Measurements from ENCODE around the gene FAM120C.

The FAM120C gene

DNA sequence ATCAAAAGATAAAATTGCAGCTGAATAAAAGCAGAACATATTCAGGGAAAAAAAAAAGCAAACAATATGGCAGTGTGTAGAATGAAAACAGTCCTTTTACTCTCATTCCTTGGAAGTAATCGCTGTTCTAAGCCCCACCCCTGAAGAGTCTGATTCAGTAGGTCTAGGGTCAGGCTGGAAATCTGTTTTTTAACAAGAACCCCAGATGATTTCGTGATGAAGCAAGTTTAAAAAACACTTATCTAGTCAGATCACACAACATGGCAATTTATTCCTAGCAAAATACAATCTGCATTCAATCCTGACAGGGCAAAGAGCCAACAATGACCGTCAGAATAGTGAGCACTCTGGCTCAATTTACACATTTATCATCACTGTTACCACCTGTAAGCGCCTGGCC, 16.1 kb downstream of the FAM120C start:
- FAIRE-seq = no peak

DNA sequence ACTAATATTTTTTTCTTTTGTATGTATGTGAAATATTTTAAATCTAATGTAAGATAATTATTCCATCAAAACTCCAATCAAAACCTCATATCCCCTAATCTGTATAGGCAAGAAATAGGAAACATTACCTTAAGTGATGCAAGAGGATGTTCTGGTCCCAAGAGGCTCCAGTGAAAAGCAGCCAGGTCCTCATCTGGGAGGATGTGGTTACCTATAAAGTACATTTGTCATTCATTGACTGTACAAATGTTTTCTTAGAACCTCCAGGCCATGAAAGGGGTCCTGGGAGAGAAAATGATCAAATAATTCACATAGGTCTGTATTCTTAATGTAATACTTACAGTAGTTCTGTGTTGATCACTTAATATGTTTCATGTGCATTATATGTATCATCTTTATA, 25.5 kb downstream of the FAM120C start:
- FAIRE-seq = no peak

DNA sequence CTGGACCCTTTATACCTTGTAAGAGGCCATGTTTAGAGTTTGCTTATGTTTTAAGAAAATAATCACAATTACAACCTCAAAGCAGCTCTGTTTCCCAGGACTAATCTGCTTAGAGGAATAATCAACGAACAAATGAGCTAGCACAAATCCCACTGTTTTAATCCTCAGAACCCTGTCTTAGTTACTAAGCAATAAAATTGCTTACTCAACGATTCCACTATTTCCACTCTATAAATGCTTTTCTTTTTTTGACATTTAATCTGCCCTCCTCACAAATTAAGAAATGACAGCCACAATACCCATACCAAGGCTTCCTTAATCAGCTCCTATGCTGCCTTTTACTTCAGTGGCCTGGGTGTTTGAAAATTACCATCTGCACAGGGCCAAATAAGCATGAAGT, 48.8 kb downstream of the FAM120C start:
- FAIRE-seq = no peak

- FAIRE-seq = no peak
These were observed 66.7 kb downstream of the FAM120C start for GRCh38 chrX:54116391-54116790.

DNA sequence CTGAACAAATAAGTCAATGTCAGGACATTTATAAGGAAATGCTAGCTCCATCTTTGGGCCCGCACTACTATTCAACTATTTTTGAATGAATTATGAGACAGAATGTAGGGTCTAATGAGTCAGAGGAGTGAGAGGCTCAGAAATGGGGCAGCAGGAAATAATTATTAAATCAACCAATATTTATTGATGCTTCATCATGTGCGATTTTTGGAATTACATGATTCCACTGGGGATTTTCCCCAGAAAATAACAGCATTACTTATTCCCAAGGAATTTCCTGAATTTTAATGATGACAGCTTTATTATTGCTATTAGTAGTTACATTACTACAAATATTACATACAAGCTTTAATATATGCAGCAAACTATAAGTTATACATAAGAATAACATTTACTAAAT, 89.5 kb downstream of the FAM120C start:
- FAIRE-seq = peak; percentile 63

DNA sequence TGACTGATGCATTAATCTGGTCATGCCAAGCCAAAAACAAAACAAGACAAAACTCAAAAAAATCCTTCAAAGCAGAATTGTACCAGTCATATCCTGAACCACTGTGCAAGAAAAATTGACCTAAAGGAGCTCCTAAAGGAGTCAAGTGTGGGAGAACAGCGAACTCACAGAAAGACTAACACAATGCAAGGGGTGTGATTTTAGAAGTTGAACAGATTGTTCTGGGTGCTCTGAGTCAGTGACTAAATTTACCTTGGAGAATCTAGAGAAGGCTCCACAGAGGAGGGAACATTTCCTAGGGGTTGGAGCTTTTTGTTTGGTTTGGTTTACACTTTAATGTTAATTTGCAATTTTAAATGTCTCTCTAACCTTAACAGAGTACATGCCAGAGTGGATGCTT, 89.9 kb downstream of the FAM120C start:
- FAIRE-seq = no peak

- FAIRE-seq = no peak
These were observed 92.2 kb downstream of the FAM120C start for GRCh38 chrX:54090880-54091279.

DNA sequence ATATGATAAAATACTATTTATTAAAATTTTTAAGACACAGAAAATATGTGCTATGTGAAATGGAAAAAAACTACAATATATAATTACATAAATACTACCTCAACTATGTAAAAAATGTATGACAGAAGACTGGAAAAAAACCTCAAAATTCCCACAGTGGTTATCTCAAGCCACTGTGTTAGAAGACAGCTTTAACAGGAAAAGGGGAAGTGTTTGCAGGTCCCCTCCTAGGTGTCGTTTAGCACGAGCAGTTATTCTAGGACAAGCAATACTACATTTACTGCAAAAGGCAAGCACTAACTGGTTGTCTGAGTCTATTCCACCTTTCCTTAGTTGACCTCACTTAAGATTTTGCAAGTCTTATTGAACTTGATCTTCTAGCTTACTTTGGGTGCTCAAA, 93.9 kb downstream of the FAM120C start:
- no peak for FAIRE-seq

DNA sequence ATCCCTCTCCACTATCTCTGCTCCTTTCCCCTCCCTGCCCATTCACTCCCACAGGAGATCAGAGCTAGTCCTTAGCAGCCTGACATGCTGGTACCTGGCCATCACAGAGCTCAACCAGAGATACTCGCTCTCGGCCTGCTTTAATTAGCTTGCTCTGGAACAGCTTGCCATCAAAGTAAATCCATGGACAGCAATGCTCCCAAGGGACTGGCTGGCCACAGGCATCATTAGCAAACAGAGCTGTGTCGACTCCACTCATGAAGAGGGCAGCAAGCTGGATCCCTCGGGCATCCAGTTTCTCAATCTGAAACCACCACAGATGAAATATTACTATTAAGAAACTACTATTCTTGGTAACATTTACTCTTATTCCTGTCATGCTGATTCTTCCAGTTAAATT, 95.4 kb downstream of the FAM120C start:
- no peak for FAIRE-seq

DNA sequence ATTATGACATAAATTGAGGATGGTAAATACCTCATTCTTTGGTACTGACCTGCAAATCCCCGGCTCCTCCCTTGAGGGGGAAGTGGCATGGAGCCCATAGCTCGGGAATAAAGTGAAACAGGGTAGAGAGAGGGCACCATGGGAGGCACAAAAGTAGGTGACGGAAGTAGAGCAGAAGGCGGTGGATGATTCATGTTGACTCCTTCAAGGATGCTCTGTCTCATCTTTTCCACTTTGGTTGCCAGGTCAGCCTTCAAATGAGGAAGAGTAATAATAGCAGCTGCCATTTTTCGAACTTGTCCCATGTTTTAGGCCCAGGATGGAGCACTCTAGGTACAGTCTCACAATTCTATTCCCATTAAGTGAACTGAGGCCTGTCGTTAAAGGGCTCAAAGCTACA, 97.4 kb downstream of the FAM120C start:
- FAIRE-seq = no peak

DNA sequence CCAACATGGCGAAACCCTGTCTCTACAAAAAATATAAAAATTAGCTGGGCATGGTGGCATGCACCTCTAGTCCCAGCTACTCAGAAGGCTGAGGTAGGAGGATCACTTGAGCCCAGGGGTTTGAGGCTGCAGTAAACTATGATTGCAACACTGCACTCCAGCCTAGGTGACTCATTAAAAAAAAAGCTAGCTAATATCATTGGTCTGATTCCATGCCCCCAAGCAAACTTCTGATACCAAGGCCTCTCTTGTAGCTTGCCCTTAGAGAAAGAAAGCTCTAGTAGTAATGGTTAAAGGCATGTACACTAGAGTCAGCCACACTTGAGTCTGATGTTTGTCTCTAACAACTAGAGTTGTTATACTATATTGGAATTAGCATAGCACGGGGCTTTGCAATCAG, 106.2 kb downstream of the FAM120C start:
- no peak for FAIRE-seq

DNA sequence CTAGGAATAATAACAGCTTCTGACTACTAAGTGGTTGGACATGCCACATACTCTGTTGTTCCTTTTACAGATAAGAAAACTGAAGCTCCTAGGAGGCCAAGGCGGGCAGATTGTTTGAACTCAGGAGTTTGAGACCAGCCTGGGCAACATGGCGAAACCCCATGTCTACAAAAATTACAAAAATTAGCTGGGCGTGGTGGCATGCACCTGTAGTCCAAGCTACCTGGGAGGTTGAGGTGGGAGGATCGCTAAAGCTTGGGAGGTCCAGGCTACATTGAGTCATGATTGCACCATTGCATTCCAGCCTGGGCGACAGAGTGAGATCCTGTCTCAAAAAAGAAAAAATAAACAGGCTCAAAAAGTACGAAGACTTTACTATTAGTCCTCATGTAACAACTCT, 108.2 kb downstream of the FAM120C start:
- no peak for FAIRE-seq

GRCh38 chrX:54067766-54068165, 115.3 kb downstream of the FAM120C start:
- no peak for FAIRE-seq

DNA sequence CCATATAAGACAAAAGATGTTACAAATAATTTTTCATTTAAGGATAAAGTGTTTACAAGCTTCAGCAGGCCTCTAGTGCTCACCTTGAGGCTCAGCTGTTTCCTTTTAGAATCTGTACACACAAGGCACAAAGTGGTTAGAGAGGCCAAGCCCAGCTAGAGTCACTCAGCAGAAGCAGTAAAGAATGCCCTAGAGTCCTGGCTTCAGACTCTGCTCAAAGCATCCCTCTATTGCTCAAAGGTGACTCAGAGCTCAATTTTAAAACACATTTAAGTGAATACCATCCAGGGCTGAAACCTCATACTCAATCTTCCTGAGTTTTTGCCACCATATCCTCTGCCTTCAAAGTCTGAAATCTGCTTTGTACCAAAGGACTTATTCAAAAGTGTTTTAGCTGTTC, 116.2 kb downstream of the FAM120C start:
- no peak for FAIRE-seq

GRCh38 chrX:54064564-54064963, 118.5 kb downstream of the FAM120C start:
- no peak for FAIRE-seq

- FAIRE-seq = no peak
These were observed 119.7 kb downstream of the FAM120C start for GRCh38 chrX:54063361-54063760.

GRCh38 chrX:54049801-54050200, 133.3 kb downstream of the FAM120C start:
- FAIRE-seq = no peak

DNA sequence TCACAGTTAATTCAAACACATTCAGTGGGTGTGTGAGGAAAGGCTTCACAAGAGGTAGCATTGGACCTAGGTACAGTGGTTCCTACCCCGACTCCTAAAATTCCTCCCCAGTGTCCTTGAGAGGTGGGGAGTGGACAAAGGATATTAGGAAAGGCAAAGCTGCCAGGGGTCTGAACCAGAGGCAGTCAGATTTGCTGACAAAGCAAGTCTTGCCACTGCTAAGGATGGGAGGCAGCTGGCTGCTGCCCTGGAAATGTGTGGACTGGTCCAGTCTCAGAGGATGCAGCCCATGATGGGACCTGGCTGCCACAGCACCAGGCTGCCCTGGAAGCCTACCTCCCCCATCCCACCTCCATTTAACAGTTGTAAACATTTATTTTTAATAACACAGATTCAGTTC, 134.6 kb downstream of the FAM120C start:
- no peak for FAIRE-seq

DNA sequence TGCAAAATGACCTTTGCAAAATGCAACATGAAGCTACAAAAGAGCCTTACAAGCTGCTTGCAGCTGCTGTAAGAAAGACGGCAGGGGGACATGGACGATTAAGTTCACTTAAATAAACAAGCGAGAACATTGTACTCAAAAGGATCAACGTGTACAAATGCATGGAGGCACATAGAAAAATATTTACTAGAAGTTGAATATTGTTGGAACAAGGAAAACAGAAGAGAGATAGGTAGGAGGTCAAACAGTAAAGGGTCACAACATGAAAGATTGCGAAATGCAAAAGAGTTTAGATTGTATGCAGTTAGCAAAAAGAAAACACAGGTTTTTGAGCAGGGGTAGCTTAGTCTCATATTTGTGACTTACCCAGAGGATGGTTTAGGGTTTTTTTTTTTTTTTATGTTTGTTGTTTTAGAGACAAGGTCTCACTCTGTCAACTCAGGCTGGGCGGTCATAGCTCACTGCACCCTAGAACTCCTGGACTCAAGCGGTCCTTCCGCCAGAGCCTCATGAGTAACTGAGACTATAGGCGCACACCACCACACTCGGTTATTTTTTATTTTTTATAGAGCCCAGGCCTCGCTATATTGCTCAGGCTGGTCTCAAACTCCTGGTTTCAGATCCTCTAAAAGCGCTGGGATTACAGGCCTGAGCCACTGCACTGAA, 137.4 kb downstream of the FAM120C start:
- no peak for FAIRE-seq

DNA sequence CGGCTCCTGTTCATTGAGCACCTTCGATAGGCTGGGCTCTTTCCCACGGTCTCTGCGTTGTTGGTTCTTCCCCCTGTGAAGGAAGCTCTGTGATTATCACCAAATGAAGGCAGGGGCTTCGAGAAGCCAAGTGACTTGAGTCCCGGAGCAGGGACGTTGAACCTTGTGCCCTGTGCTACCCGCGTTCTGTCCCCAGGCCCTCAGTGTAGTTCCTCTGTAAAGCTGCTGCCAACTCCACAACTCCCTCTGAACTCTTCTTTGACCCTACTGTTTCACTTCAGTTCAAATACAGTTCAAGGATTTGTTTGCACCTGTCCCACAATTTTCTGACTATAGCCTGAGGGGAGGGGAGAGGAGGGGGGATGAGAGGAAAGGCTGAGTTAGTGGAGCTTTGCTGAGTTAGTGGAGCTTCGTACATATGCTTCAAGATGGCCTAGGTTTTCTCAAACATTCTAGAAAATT, 138.1 kb downstream of the FAM120C start:
- FAIRE-seq = no peak

GRCh38 chrX:54044126-54044876, 138.8 kb downstream of the FAM120C start, which contains the start of gene PHF8:
Gene PHF8, minus strand, starts transcription at chrX:54044473. Its CDS starts 1,745 bp downstream, at chrX:54042728.
- peak; percentile 99 for FAIRE-seq

DNA sequence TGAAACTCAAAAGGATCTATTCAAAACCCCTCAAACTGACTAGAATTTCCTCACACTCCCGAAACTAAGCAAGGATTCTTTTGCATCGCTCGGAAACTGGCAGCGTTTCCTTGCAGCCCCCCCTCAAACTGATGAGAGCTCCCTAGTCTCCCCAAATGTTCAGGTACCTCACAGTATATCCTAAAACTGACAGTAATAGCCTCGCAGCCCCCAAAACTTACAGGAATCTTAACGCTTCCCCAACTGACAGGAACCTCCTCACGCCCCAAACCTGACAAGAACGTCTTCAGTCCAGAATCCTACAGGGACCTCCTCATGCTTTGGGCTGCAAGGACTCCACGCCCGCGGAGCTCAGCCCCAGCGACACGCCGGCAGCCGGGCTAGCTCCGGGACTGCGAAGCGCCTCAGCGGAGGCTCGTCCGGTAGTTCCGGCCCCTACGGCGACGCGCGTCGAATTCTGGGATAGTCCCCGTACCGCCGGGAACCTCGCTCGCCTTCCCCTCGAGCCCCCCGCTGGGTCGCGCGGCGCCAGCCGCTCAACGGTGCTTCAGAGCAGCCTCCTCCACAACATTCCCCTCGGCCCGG, 139.4 kb downstream of the FAM120C start:
- FAIRE-seq = no peak

DNA sequence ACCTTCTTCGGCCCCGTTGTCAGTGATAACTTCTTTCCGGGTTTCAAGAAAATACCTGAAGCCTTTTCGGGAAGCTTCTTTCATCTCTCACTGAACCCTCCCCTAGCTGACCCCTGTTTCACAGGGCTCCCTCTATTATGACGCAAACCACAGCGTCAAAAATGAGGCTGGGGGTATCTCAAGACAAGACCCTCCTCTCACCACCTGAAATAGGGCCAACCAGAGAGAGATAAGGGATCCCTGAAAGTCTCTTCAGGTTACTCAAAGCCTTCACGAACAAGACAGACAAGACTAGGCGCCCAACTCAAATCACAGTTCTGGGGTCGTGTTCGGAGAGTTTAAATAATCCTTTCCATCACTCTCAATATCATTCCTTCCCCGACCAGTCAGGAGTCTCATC, 140.0 kb downstream of the FAM120C start:
- FAIRE-seq = no peak

DNA sequence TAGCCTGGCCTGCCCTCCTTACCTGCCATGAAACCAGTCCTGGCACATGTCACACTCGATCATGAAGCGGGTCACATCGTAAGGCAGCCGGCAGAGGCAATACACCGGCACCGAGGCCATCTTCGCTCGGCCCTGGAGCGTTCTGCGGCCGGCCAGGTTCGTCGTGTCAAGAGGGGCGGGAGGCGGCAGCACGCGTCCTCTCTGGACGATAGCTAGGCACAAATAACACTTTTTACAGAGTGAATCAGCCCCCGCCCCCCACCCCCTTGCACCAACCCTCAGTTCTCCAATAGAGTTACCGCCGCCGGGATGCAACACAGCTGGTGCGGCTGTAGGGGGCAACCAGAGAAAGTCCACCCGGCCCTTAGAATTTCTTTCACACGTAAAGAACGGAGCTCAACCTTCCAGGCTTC, 140.4 kb downstream of the FAM120C start:
- FAIRE-seq = no peak
